HG03469 (cell line): ENCODE measurements around the gene RTL9.

ENCODE experiments used
- ATAC-seq: cut with Tn5 transposase; IDR thresholded peaks from one replicate; pipeline ENCODE4 v1.9.1; 2021; ENCODE audit warnings: mild to moderate bottlenecking, moderate library complexity, moderate number of reproducible peaks; ENCODE audit not compliant: unreplicated experiment

The RTL9 gene

DNA sequence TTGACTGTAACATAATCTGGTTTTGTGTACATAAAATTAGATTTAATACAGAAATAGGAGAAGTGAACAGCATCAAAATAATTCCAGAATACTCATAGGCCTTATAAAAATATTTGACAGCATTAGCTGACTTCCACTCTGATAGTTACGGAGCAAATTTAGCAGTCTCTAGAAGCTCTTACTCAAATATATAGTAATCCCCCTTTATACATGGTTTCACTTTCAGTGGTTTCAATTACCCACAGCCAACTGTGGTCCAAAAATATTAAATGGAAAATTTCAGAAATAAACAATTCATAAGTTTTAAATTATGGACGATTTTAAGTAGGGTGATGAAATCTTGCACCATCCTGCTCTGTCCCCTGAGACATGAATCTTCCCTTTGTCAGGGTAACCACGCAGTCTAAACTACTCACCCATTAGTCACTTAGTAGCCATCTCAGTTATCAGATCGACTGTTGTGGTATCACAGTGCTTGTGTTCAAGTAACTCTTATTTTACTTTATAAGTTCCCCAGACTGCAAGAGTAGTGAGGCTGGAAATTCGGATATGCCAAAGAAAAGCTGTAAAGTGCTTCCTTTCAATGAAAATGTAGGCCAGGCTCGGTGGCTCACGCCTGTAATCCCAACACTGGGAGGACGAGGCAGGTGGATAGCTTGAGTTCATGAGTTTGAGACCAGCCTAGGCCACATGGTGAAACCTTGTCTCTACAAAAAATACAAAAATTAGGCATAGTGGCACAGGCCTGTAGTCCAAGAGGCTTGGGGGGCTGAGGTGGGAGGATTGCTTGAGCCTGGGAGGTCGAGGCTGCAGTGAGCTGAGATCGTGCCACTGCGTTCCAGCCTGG, 17.2 kb upstream of the RTL9 start:
- peak; percentile 78 for ATAC-seq

DNA sequence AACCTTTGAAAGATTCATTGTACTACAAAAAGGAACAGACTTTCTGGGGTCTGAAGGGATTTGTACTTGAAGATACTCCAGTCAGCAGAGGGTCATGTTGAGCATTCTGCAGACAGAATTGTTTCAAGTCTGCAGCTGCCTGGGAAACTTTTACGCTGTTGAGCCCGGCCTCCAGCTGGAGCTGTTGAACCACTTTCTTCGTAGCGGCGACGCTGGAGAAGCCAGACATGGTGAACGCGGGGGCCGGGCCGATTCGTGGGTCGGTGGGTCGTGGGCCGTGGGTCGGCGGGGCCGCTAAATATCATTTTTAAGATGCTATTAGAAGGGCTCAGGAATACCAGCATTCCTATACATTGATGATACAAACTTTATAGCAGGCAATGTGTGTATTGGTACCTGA, 12.0 kb upstream of the RTL9 start:
- ATAC-seq, result no peak

DNA sequence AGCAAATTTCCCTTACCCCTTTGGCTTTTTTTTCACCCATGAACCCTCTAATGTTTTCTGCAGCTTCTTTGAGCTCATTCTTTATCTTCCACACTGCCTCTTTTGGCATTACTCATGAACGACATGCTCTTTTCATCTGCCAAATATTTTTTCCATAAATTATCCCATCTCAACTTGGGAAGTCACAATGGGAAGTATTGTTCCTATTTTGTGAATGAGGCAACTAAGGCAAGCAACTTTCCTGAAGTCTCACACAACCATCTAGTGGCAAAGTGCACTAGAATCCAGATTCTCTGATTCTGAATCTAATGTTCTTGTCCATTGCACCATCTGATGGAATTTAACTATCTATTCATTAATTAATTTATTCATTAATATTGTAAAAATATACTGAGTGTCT, 625 bp downstream of the RTL9 start:
- no peak for ATAC-seq

DNA sequence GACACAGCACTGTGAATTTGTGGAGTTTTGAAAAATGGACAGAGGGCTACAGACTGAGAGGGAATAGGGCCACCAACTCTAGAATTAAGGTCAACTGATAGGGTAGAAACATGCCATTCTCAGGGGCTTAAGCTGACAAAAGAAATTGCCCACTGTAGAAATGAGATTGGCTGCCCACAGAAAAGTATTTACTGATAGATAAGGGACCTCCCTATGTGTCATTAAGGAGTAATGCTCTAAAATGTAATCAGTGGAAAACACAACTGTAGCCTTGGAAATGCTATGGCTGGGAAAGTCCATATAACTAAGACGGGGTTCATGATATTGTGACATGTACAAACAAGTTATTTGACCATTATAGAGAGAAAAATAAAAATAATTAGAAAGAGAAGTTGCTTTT, 4.6 kb downstream of the RTL9 start:
- ATAC-seq, result no peak

DNA sequence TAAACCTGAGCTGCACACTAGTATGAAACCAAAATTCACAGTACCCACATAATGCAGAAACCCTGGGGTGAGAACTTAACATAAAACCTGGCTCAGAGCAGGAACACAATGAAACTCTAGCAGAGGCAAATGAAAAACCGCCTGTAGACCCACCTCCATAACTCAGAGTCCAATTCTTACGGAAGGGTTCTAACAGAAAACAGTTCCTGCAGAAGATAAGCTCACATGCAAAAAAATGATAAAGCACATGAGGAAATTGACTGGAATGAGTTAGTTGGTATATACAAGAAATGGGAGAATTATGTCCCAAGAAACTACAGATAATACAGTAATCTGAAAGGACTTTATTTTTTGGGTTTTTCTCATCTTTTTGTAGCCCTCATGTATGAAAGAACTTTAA, 14.7 kb downstream of the RTL9 start:
- no peak for ATAC-seq

DNA sequence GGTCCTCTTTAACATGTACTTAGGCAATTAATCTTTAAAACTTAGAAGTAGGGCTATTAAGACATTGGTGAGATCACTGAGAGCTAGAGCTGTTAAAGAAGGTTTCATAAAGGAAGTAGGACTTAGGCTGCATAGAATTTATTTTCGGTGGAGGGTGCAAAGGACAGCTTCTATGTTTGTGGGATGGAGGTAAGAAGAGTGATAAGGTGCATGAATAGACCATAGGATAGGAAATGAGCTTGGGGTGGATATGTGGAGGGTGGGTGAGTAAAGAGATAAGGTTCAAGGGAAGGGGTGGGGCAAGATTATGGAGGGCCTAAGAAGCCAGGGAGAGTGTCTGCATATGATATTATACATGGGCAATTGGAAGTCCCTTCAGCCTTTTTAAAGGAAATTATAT, 15.9 kb downstream of the RTL9 start:
- no peak for ATAC-seq

DNA sequence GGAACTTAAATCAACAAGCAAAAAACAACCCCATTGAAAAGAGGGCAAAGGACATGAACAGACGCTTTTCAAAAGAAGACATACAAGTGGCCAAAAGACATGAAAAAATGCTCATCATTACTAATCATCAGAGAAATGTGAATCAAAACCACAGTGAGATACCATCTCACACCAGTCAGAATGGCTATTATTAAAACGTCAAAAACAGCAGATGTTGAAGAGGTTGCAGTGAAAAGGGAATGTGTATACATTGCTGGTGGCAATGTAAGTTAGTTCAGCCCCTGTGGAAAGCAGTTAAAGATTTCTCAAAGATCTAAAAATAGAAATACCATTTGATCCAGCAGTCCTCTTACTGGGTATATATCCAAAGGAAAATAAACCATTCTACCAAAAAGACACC, 22.6 kb downstream of the RTL9 start:
- no peak for ATAC-seq

DNA sequence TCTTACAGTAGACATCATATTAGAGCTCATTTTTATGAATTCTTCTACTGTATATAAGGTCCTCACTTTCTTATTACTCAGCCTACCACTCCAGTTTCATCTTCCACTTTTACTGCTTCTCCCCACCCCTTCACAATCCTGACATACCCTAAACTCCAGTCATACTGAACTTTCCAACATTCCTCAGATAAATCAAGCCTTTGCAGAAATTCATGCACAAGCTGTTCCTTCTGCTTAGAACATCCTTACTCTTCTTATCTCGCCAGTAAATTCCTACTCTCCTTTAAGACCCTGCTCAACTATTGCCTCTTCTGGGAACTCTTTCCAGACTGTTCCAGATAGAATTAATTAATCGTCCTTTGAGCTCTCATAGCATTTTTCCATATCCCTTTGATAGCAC, 24.8 kb downstream of the RTL9 start:
- no peak for ATAC-seq

DNA sequence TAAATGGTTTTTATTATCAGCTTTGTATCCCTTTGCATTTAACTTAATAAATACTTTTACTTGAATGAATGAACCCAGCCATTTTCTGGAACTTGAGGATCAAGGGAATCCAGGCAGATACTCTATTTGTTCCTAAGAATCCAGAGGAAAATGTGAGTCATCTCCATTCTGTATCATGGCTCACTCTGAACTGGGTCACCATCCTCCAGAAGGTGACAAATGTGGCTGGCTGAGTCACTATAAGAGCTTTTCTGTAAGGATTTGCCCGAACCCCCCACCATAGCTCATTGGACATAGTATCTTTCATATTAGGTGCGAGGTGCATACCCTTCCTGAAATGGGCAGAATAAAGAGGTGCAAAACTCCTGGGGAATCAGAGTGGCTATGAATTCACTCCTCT, 25.8 kb downstream of the RTL9 start:
- no peak for ATAC-seq

DNA sequence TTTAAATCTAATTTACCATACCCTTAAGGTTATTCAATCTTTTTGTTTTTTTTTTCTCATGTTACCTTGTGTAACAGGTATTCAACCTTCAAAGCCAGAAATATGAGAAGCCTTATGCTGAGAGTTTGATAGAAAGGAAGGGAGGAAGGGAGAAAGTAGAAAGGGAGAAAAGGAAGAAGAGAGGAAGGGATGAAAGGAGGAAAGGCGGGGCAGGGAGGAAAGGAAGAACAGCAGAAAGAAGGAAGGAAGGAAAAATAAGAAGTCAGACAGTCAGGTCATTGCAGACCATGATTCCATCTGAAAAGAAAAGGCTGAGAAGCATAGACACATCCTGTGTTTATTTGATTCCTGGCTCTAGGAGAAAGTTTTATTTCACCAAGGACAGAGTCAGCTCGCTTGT, 30.9 kb downstream of the RTL9 start:
- ATAC-seq, result no peak

DNA sequence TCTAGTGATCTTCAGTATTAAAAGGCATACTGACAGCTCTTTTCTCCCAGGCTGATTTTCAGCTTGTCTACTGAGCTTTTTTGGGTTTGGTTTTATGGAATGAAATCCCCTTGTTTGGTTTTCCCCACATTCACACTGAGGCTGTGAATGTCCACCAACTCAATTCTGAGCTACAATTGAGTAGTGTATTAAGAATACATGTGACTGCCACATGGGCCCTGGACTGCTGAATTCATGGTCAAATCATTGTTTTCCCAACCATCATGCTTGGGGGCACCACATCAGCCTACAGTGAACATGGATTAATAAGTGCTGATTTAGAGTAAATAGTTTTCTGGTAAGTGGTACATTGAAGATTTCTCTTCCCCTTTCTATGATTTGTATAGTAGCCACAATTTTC, 32.4 kb downstream of the RTL9 start:
- no peak for ATAC-seq

DNA sequence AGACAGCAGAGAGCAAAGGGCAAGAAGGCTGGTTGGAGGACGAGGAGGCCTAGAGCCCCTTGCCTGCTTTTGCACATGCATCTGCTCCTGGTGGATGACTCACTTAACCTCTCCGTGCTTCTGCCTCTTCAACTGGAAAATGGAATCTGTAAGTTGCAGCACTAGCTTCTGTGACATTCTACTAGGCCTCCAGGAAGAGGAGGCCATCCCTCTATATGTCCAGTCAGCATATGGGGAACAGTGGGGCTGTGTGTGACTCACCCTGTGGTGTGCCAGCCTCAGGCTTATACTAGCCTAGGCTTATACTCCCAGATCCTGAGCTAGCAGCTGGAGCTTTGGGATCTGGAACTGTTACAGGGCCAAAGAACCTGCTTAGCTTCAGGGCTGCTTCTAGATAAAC, 36.0 kb downstream of the RTL9 start:
- ATAC-seq, result no peak

DNA sequence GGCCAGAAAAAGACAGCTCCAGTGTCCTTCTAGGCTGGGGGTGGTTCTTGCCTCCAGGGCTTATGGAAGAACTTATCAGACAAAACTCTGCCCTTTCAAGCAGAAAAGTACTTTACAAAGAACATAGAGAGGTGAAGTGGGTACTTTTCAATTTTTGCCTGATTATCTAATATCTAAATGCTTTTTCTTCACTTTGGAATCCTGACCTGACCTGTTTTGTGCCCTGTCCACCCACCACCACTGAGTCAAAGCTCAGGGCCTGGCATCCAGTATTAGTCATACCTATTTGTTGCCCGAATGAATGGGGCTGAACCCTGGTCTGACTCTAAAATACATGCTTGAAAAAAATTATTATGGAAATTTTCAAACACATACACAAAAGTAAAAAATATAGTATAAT, 37.2 kb downstream of the RTL9 start:
- ATAC-seq, result no peak

DNA sequence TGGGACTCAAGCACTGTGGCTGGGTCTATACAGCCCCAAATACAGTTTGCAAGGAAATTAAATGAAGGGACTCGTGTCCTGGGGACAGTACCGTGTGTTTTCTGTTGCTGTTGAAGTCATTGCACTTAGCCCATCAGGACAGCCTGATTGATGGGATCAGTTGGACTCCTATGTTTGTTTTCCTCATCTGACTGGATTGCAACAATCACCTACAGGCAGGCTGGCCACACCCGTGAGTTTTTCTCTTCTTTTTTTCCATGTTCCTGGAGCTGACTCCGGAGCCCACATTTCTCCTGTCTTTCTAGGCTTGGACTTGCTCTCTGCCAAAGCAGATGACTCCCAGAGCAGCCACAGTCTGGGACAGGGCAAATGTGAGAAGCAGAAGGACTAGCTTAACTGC, 38.1 kb downstream of the RTL9 start:
- ATAC-seq, result no peak

DNA sequence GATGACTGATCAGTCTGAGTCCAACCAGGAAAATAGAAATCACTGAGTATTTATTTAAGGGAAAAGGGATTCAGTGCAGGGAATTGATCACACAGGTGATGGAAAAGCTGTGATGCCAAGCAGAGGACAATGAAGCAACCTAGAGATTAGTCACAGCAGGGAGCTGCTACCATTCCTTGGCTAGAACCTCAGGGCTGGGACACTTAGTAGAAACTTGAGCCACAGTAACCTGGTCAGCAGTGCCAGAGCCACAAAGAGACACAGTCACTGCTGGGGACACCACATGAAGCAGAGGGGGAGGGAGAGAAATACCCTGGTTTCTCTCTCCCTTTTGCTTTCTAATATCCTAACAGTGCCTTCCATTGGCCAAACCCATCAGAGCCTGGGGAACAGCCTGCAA, 38.7 kb downstream of the RTL9 start:
- no peak for ATAC-seq

DNA sequence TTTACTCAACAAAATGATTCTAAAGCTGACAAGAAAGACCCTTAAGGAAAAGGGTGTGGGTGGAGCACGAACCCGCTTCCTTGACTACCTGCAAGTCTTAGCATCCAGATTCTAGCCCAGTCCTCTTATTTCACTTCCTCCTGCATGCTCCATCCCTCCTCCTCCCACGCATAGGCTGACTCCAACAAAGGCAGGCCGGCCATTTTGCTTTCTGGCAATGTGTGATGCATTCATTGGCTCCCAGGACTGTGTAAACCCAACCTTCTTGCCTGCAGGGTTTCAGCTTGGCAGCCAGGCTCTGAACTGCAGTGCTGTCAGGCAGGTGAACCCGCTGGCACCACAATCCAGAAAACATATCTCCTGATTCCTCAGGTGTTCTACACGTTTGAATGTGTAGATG, 39.3 kb downstream of the RTL9 start:
- ATAC-seq, result no peak

DNA sequence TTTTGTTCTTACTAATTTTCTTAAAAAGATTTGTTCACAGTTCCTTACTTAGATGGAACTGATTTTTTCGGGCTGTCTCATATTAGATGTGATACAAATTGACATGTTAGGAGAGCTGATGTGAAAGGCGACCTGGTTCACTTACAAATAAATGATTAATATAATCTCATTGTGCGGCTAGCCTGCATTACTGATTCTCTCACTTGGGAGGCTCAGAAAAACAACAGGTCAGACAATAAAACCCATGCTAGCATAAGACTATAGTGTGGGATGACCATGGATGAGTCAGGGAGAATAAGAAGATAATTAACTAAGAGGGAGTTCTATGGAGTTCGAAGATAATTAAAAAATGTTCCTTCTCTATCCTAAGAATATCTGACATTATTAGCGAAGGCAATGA, 40.8 kb downstream of the RTL9 start:
- ATAC-seq, result no peak

DNA sequence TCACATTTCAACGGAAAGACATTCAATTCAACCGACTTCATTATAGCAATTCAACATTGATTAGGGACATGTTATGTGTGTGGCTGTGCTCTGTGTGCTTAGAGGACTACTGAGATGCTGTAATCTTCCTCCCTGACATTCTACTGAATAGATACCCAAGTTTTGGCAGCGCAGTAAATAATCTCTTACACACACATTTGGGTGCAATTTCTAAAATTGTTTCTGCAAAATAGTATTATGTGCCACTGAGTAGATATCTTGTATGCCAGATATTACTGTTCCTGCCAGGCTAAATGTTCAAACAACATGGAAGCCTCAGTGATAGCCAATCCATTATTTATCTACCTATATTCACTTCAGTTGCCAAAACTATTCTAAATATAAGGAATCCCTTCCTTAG, 41.3 kb downstream of the RTL9 start:
- no peak for ATAC-seq

DNA sequence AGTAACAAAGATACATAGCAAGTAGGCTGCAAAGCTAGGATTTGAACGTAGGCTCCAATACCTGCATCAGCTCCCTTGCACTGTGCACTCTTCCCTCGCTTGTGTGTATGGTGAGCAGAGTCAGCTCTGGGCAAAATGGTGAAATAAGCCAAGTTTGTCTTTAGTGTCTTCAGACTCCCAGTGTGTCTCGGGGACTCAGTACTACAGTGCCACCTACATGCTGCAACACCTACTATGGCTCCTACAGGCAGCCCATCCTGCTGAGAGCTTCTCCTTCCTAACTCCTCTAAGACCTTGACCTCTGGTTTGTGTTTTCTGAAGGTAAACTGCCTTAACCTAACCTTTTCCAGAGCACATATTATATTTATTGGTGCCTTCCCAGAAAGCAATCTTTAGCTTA, 42.5 kb downstream of the RTL9 start:
- no peak for ATAC-seq

DNA sequence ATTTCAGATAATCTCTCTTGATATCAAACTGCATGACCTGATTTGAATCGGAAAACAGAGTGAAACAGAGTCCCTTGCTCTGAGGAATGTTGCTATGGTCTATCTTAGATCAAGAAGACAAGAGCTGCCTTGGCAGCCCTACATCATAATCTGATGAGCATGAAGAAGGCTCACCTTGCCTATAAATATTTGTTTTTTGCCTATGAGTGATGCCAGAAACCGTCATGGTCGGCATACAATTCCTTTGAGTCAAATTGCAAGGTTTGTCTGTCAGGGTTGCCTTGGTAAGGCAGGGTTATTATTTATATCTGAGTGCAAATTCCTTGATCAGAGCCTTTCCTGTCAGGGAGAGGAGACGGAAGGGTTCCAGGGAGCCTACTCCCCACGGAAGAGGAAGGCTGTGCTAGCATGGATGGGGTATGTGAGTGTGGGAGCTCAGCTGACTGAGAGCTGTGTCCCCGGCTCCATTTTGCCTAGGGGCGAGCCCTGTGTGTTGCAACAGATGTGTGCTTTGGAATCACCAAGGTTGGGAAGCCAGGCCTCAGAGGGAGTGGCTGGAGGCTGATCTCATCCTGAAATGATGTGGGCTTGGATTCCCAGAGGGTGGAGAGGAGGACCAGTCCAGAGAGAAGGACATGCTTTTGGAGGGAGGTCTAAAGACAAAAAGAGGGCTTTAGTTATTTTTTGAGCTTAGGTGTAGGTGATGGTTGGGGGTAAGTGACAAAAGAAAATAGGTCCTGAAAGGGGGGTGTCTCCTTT, 43.6 kb downstream of the RTL9 start:
- no peak for ATAC-seq

DNA sequence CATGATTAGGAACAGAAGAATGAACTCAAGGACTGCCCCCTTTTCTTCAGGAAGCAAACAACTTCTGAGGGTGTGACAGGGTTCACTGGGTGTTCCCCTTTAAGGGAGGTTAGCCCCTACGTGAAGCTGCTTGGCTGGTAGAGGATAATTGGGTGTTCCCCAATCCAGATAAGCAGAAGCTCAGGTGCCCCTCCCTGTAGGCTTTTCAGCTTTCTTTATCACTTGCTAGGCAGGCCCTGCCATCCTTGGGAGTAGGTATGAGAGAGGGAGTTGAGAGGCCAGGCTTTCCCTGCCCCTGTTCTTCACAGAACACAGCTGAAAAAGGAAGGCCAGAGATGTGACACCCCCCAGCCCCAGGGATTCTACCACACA, 44.2 kb downstream of the RTL9 start:
- ATAC-seq, result no peak

DNA sequence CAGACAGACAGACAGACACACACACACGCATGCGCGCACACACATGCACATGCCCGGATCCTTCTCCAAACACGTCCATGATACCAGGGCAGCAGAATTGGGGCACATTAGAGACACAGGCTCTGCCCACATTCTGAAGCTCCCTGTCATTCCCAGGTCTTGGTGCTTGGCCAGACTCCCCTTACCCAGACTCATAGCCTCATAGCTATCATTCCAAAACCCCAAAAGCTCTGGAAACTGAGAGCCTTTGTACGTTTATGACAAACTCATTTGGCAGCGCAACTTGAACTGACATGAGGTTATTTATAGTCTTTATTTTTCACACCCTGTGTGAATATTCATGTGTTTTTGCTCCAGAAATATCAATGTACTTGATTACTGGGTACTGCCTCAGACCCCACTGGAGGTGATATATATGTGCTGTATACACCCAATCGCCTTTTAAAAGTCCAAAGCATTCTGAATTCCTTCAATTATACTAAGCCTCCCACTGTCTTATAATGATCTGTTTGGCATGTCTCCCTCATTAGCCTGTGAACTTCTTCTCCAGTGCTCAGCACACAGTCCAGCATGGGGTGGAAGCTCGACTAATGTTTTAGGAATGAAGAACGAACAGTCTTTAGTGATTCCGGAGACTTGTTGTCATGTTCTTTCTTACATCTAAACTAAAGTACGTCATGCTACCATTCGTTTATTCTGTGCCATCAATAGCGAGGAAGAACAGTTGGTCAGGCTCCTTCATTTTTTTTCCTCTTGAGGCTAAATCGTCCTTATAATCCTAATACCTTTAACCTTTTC, 45.0 kb downstream of the RTL9 start:
- no peak for ATAC-seq
